Fibroblast of skin of right biceps (primary cell): Measurements from ENCODE around the gene SLC49A4.

Experiments used
- DNase-seq: peaks from one replicate; pipeline ENCODE4 v3.0.0-alpha.2; 2013

Gene SLC49A4

DNA sequence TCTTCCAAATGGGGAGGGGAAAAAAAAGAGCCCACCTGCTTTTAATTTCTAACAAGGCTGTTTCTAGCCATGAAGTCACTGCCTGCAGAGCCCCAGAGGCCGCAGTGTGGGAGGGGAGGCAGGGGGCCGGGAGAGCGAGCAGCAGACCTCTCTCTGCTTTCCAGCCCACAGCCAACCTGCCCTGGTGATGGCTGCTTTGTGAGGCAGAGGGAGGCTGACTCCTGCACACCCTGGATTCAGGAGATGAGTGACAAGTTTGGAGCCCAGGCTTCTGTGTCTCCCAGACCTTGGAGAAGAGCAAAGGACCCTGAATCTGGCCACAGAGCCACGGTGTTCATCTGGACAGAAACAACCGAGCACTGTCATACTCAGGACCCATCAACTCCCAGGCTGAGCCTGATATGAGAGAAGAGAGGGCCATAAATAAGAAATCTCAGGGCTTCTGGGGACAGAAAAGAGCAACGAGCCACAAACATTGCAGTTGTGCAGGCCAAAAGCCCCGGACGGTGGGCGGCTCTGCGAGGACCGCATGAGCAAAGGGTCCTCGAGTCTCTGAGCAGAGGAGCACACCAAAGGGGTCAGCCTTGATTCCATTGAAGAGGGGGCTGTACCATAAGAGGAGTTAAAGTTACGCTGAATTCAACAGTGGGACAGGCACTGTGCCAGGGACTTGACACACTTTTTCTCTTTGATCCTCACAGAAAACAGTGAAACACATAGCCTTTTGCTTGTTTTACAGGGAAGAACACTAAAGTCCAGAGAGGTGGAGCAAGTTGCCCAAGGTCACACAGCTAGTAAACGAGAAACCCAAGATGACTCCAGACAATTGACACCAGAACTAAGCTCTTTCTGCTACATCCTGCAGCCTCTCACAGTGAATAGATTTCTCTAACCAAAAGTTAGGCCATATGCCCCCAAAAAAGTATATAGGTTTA is 135.5 kb downstream of the SLC49A4 start:
- DNase-seq, result no peak
